GM12878 (cell line): ENCODE measurements around the gene IL32. TPM values are rescaled to one million over a fixed set of nuclear protein-coding genes. Genes with fewer than 3 reads are reported as not detected.
A peak's percentile ranks its signal among the peaks of the same experiment; 100 is the strongest.

Source experiments
- ATAC-seq: fragments of 200-7000 bp; cut with Tn5 transposase; 3 replicates; pipeline ENCODE4 v1.9.1; 2020; ENCODE audit warnings: mild to moderate bottlenecking, moderate library complexity
- BruUV-seq: library from RNA; stranded (reverse); fragments of 400-500 nt; replicated peaks from 2 replicates; lab custom pipeline; 2021; lab: Mats Ljungman, UMichigan
- CTCF ChIA-PET: fragments of 300-600 bp; sonication (Branson Sonifier 250); formaldehyde crosslinking; extraction: SDS; loops from one replicate; lab custom pipeline; 2021; ENCODE audit warnings: inconsistent platforms; lab: Yijun Ruan, JAX
- POLR2A ChIA-PET: fragments of 350-600 bp; formaldehyde crosslinking; extraction: SDS; loops from one replicate; lab custom pipeline; 2021; ENCODE audit warnings: inconsistent platforms; lab: Charles Lee
- RAD21 ChIA-PET: fragments of 300-600 bp; sonication (Branson Sonifier 250); formaldehyde crosslinking; loops from one replicate; lab custom pipeline; 2023; ENCODE audit warnings: antibody characterized with exemption; ENCODE audit not compliant: unreplicated experiment; lab: Charles Lee
- SMC1A ChIA-PET: fragments of 300-600 bp; sonication (Branson Sonifier 250); formaldehyde crosslinking; loops from one replicate; lab custom pipeline; 2023; ENCODE audit not compliant: unreplicated experiment, uncharacterized antibody; lab: Charles Lee
- DNase-seq: peaks from one replicate; pipeline ENCODE4 v3.0.0-alpha.2; 2011; ENCODE audit warnings: low read depth, low spot score
- FAIRE-seq: peaks from 3 replicates; lab custom pipeline; 2011; peaks lifted over from hg19 to GRCh38; lab: Jason Lieb, UNC
- H2AFZ ChIP-seq: 2 replicates; pipeline ENCODE4 v1.6.0; 2011; ENCODE audit warnings: low read depth, low read length, control low read depth; ENCODE audit not compliant: control insufficient read depth
- H3K27ac ChIP-seq: 2 replicates; pipeline ENCODE4 v1.5.1; 2011; ENCODE audit warnings: control low read depth; ENCODE audit not compliant: control insufficient read depth, insufficient read depth
- H3K27me3 ChIP-seq, 2 experiments: replicated peaks in 1 of 2; 2 replicates each; pipeline versions ENCODE4 v1.6.0 to v1.6.1; 2011; ENCODE audit warnings: low read length in 1 of 2; ENCODE audit not compliant: control insufficient read depth in 2 of 2, insufficient read depth in 2 of 2
- H3K36me3 ChIP-seq, 2 experiments: 2 replicates each; pipeline ENCODE4 v1.5.1; 2011; ENCODE audit warnings: low read length in 1 of 2; ENCODE audit not compliant: control insufficient read depth in 2 of 2, insufficient read depth in 2 of 2
- H3K4me1 ChIP-seq: 2 replicates; pipeline ENCODE4 v1.6.1; 2011; ENCODE audit warnings: mild to moderate bottlenecking, low read length, moderate library complexity, mixed read lengths; ENCODE audit not compliant: control insufficient read depth, insufficient read depth
- H3K4me2 ChIP-seq: 2 replicates; pipeline ENCODE4 v1.6.0; 2011; ENCODE audit warnings: control low read depth; ENCODE audit not compliant: control insufficient read depth, insufficient read depth
- H3K4me3 ChIP-seq: fragments of 200-600 bp; sonication (generic); 2 replicates; pipeline ENCODE4 v1.5.1; 2016
- H3K79me2 ChIP-seq: 2 replicates; pipeline ENCODE4 v1.6.0; 2011; ENCODE audit warnings: low read length; ENCODE audit not compliant: control insufficient read depth, insufficient read depth
- H3K9ac ChIP-seq: 2 replicates; pipeline ENCODE4 v1.8.0; 2011; ENCODE audit warnings: low read length, control low read depth, mixed read lengths; ENCODE audit not compliant: control insufficient read depth, insufficient read depth
- H3K9me3 ChIP-seq: replicated peaks from 3 replicates; pipeline ENCODE4 v1.5.1; 2011; ENCODE audit warnings: mild to moderate bottlenecking, low read length; ENCODE audit not compliant: control insufficient read depth, insufficient read depth
- H4K20me1 ChIP-seq: 2 replicates; pipeline ENCODE4 v1.6.0; 2011; ENCODE audit not compliant: control insufficient read depth, insufficient read depth
- ATF2 ChIP-seq: IDR thresholded peaks from 2 replicates; pipeline ENCODE4 v1.6.1; 2012; ENCODE audit warnings: low read length, inconsistent platforms
- EGR1 ChIP-seq, 2 experiments: IDR thresholded peaks; 1 replicate in 1 of 2; 2 replicates in 1 of 2; pipeline ENCODE4 v1.6.1; 2011 to 2012; ENCODE audit warnings: low read depth in 2 of 2, low read length in 2 of 2, borderline replicate concordance in 1 of 2, mild to moderate bottlenecking in 1 of 2, moderate library complexity in 1 of 2
- HDAC6 ChIP-seq: fragments of 200-600 bp; sonication (generic); IDR thresholded peaks from one replicate; pipeline ENCODE4 v1.8.0; 2017; ENCODE audit warnings: antibody characterized with exemption; ENCODE audit not compliant: unreplicated experiment
- PKNOX1 ChIP-seq: fragments of 450-650 bp; IDR thresholded peaks from 2 replicates; pipeline ENCODE4 v1.6.1; 2016; ENCODE audit warnings: mild to moderate bottlenecking
- RBBP5 ChIP-seq: fragments of 200-600 bp; sonication (generic); conservative IDR thresholded peaks from 2 replicates; pipeline ENCODE4 v1.6.1; 2016
- RELA ChIP-seq: fragments of 450-650 bp; IDR thresholded peaks from 2 replicates; pipeline ENCODE4 v1.8.0; 2014; ENCODE audit warnings: borderline replicate concordance; ENCODE audit not compliant: partially characterized antibody
- SUPT20H ChIP-seq: IDR thresholded peaks from 2 replicates; pipeline ENCODE4 v1.6.1; 2011; ENCODE audit warnings: low read depth, mild to moderate bottlenecking, low read length, moderate library complexity, borderline replicate concordance; ENCODE audit not compliant: control insufficient read depth
- ZBTB33 ChIP-seq: fragments of 450-650 bp; IDR thresholded peaks from 2 replicates; pipeline ENCODE4 v1.6.1; 2017; ENCODE audit warnings: mild to moderate bottlenecking
- WGBS: methylation state at CpG from one replicate; pipeline ENCODE4 v1.1.6; 2016; ENCODE audit warnings: low lambda C conversion rate; ENCODE audit not compliant: insufficient replicate concordance, insufficient coverage; ENCODE audit errors: missing lambda C conversion rate; 5-methylcytosine and 5-hydroxymethylcytosine counted together
- in situ Hi-C: fragments of 300-500 bp; cut with MboI; formaldehyde crosslinking; loops from 9 replicates; pipeline ENCODE4 v1.14.3; 2018; ENCODE audit warnings: mixed read lengths
- intact Hi-C: fragments of 100-400 bp; cut with micrococcal nuclease; formaldehyde crosslinking; loops from one replicate; pipeline ENCODE4 v1.14.2; 2022; ENCODE audit not compliant: unreplicated experiment
- polyA plus RNA-seq, 11 experiments: library from polyadenylated mRNA; depleted of rRNA in 4 of 11; unstranded in 6 of 11; stranded (reverse) in 5 of 11; fragments of >200 nt; fragmentation: Nextera tagmentation in 4 of 11; fragmentation: Illumina TruSeq in 1 of 11; extraction: Ambion mirVana in 4 of 11; extraction: Trizol in 1 of 11; gene quantifications; 1 replicate in 1 of 11; 2 replicates in 10 of 11; pipeline versions ENCODE4 v1.2.1 to v1.2.3, GENCODE V29; 2011 to 2016; ENCODE audit warnings: inconsistent platforms in 2 of 11, missing spikeins in 2 of 11, low read depth in 1 of 11
- total RNA-seq, 4 experiments: library from RNA; depleted of rRNA in 3 of 4; stranded (reverse); fragments of >200 nt in 3 of 4; fragmentation: Illumina TruSeq in 1 of 4; extraction: Trizol in 1 of 4; gene quantifications; 2 replicates each; pipeline versions ENCODE4 v1.2.1 to v1.2.3, GENCODE V29; 2013 to 2021
- TF ChIP-seq, protein P1 (sequence below): fragments of 450-650 bp; conservative IDR thresholded peaks from 2 replicates; pipeline ENCODE4 v1.6.1; 2017; ENCODE audit warnings: mild to moderate bottlenecking, moderate library complexity
- TF ChIP-seq, protein P2 (sequence below): IDR thresholded peaks from 2 replicates; pipeline ENCODE4 v1.6.1; 2012; ENCODE audit warnings: low read depth, low read length, improper control_type of control experiment

Gene IL32
- total and polyA plus RNA-seq, 10 of the 15 experiments (the other 5 are each of a cell fraction or from before 2014, with no cell fraction given), result 27.0 to 122 (median 55.8) TPM

- H3K9me3 ChIP-seq, result no peaks in the 10 kb centered on the region
- H3K4me2 ChIP-seq, result peak overlapping the region; percentile 75
- DNase-seq (no peak), ATAC-seq (no peak), FAIRE-seq (no peak)
- no peak overlapping the region for H3K9ac ChIP-seq
- H3K79me2 ChIP-seq, result no peaks in the 10 kb centered on the region
- H3K36me3 ChIP-seq, result no peaks in the 10 kb centered on the region
- intact Hi-C loops, result loop anchor here (2.0 kb wide), 1 partner anchor 109 kb away; no protein-coding TSS in a partner anchor
- SMC1A ChIA-PET, result interaction anchor here (0.9 to 3.9 kb wide), 5 partner anchors 17 to 77 kb away, joined by 3 to 53 read pairs (median 4); partner anchors contain the start of gene ZNF213
- no peak overlapping the region for H2AFZ ChIP-seq
- no peak overlapping the region for H3K27ac ChIP-seq
- no peaks in the 10 kb centered on the region for H4K20me1 ChIP-seq
- TSS peak; percentile 57 for BruUV-seq
- H3K4me3 ChIP-seq, result 0 out of 2 replicates have a peak overlapping the region, but pooled peaks have one; percentile 87
- WGBS, result 84% methylated on average over 22 of the region's 22 CpGs
- RAD21 ChIA-PET, result interaction anchor here (0.9 to 3.0 kb wide), 7 partner anchors 16 to 115 kb away, joined by 3 to 72 read pairs (median 7); partner anchors contain the start of gene ZNF213
- in situ Hi-C loops, result no loop called here
- CTCF ChIA-PET, result interaction anchor here (0.9 to 9.5 kb wide), 18 partner anchors 9 to 110 kb away, joined by 3 to 174 read pairs (median 8); partner anchors contain the start of gene ZNF213
- POLR2A ChIA-PET, result interaction anchor here (0.9 to 1.4 kb wide), 3 partner anchors 14 to 73 kb away, joined by 3 to 4 read pairs (median 3); no protein-coding TSS in a partner anchor
- no peaks in the 10 kb centered on the region for H3K27me3 ChIP-seq
- H3K4me1 ChIP-seq, result peaks cover 16% of the 10 kb centered on the region
- TF ChIP-seq, protein P1, sequence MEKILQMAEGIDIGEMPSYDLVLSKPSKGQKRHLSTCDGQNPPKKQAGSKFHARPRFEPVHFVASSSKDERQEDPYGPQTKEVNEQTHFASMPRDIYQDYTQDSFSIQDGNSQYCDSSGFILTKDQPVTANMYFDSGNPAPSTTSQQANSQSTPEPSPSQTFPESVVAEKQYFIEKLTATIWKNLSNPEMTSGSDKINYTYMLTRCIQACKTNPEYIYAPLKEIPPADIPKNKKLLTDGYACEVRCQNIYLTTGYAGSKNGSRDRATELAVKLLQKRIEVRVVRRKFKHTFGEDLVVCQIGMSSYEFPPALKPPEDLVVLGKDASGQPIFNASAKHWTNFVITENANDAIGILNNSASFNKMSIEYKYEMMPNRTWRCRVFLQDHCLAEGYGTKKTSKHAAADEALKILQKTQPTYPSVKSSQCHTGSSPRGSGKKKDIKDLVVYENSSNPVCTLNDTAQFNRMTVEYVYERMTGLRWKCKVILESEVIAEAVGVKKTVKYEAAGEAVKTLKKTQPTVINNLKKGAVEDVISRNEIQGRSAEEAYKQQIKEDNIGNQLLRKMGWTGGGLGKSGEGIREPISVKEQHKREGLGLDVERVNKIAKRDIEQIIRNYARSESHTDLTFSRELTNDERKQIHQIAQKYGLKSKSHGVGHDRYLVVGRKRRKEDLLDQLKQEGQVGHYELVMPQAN, result no peak
- TF ChIP-seq RELA, result no peak
- TF ChIP-seq SUPT20H, result no peak
- no peak for TF ChIP-seq RBBP5
- TF ChIP-seq ATF2, result no peak
- TF ChIP-seq ZBTB33, result no peak
- no peak for TF ChIP-seq PKNOX1
- no peak for TF ChIP-seq HDAC6
- TF ChIP-seq, protein P2, sequence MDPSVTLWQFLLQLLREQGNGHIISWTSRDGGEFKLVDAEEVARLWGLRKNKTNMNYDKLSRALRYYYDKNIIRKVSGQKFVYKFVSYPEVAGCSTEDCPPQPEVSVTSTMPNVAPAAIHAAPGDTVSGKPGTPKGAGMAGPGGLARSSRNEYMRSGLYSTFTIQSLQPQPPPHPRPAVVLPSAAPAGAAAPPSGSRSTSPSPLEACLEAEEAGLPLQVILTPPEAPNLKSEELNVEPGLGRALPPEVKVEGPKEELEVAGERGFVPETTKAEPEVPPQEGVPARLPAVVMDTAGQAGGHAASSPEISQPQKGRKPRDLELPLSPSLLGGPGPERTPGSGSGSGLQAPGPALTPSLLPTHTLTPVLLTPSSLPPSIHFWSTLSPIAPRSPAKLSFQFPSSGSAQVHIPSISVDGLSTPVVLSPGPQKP, result no peak
- no peak for TF ChIP-seq EGR1 (IDR thresholded peaks at IDR 0.05; ENCODE audit: borderline replicate concordance in 1 of 2, low read depth in 2 of 2, low read length in 2 of 2)
Observed at GRCh38 chr16:3057181-3058138, 8.0 kb upstream of the IL32 start.
